Measurements from ENCODE around the gene PLPP6. TPM values are rescaled to one million over a fixed set of nuclear protein-coding genes. Genes with fewer than 3 reads are reported as not detected.

Gene PLPP6
- total RNA-seq, 1 experiment from 2014 or later: 6.3 TPM

DNA sequence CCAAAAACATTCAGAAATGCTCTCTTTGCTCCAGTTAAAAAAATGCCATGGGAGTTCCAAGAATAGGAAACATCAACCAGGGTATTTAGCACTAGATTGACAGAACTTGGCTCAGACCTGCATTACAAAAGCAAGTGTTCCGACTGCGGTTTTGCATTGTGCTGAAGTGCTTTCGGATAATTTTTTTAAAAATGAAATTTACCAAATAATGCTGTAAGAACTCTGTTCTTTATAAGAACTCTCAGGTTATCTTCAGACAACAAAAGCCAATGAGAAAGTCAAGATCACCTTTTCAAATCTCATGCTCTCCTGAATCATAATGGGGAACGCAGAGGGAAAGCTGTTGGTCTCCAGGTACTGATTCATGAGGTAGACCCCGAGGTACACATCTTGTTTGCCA is 483 bp upstream of the PLPP6 start:
- ChIA-PET POLR2A (interaction anchor here (0.6 to 5.9 kb wide), 13 partner anchors 9 to 1134 kb away, joined by 3 to 42 read pairs (median 4); partner anchors contain the start of genes AK3 and CDC37L1), CTCF (interaction anchor here (0.6 to 2.8 kb wide), 10 partner anchors 9 to 740 kb away, joined by 3 to 11 read pairs (median 4); no protein-coding TSS in a partner anchor)
- BruUV-seq (replicated peaks): no TSS peak
- DNase-seq (ENCODE audit: unreplicated experiment): no peak
- Mint-ChIP-seq H3K27me3 (ENCODE audit: insufficient read depth, unreplicated experiment) (no peaks in the 10 kb centered on the region), H3K4me3 (ENCODE audit: unreplicated experiment) (peak overlapping the region; percentile 72), H3K27ac (ENCODE audit: low read depth, unreplicated experiment) (peak overlapping the region; percentile 65), H3K4me1 (ENCODE audit: insufficient read depth, unreplicated experiment) (peaks cover 40% of the 10 kb centered on the region), H3K9me3 (ENCODE audit: unreplicated experiment) (no peaks in the 10 kb centered on the region), H3K36me3 (ENCODE audit: insufficient read depth, unreplicated experiment) (no peaks in the 10 kb centered on the region)
- intact Hi-C loops (cut with micrococcal nuclease): loop anchor here (1.0 to 10.0 kb wide), 4 partner anchors 17 to 327 kb away; partner anchors contain the start of gene CDC37L1
- TF ChIP-seq, protein P1, sequence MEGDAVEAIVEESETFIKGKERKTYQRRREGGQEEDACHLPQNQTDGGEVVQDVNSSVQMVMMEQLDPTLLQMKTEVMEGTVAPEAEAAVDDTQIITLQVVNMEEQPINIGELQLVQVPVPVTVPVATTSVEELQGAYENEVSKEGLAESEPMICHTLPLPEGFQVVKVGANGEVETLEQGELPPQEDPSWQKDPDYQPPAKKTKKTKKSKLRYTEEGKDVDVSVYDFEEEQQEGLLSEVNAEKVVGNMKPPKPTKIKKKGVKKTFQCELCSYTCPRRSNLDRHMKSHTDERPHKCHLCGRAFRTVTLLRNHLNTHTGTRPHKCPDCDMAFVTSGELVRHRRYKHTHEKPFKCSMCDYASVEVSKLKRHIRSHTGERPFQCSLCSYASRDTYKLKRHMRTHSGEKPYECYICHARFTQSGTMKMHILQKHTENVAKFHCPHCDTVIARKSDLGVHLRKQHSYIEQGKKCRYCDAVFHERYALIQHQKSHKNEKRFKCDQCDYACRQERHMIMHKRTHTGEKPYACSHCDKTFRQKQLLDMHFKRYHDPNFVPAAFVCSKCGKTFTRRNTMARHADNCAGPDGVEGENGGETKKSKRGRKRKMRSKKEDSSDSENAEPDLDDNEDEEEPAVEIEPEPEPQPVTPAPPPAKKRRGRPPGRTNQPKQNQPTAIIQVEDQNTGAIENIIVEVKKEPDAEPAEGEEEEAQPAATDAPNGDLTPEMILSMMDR (IDR thresholded peaks at IDR 0.05; ENCODE audit: unreplicated experiment): no peak

DNA sequence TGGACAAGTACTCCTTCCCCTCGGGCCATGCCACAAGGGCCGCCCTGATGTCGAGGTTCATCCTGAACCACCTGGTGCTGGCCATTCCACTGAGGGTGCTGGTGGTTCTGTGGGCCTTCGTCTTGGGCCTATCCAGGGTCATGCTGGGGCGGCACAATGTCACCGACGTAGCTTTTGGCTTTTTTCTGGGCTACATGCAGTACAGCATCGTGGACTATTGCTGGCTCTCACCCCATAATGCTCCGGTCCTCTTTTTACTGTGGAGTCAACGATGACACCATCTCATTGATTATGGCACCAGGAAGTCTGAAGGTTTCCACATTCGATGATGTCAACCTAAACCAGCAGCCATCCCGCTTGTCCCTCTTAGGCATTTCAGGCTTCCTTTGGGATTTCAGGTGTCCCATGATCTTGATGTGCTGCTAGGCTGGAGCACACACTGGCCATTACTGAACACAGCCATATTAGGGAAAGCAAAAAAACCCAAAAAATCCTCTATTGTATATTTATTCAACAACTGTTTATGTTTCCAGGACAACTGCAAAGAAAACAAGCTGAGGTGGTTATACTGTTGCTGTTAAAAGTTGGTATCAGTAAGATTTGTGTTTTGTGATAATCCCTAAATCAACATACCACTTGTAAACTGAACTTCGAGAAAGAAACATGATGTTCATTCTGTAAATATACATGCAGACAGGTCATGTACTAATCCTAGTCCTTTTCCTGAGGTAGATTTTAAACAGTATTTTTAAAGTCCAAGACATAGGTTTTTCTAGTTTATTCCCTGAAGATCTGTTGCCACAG is 1.1 kb downstream of the PLPP6 start:
- ChIA-PET POLR2A (interaction anchor here (0.5 to 5.9 kb wide), 14 partner anchors 9 to 1593 kb away, joined by 3 to 42 read pairs (median 4); partner anchors contain the start of genes AK3, CD274 and CDC37L1), CTCF (interaction anchor here (0.6 to 2.8 kb wide), 11 partner anchors 11 to 1313 kb away, joined by 3 to 11 read pairs (median 3); partner anchors contain the start of genes JAK2 and RLN2)
- Mint-ChIP-seq H3K4me3 (ENCODE audit: unreplicated experiment) (peak overlapping the region; percentile 72), H3K9me3 (ENCODE audit: unreplicated experiment) (no peaks in the 10 kb centered on the region), H3K27me3 (ENCODE audit: insufficient read depth, unreplicated experiment) (no peaks in the 10 kb centered on the region), H3K4me1 (ENCODE audit: insufficient read depth, unreplicated experiment) (peaks cover 40% of the 10 kb centered on the region), H3K36me3 (ENCODE audit: insufficient read depth, unreplicated experiment) (no peaks in the 10 kb centered on the region), H3K27ac (ENCODE audit: low read depth, unreplicated experiment) (peak overlapping the region; percentile 65)
- intact Hi-C loops (cut with micrococcal nuclease): loop anchor here (1.0 to 10.0 kb wide), 4 partner anchors 16 to 326 kb away; partner anchors contain the start of gene CDC37L1
- TF ChIP-seq, protein P1 (IDR thresholded peaks at IDR 0.05; ENCODE audit: unreplicated experiment): no peak
- no TSS peak for BruUV-seq (replicated peaks)
- DNase-seq (ENCODE audit: unreplicated experiment): no peak

DNA sequence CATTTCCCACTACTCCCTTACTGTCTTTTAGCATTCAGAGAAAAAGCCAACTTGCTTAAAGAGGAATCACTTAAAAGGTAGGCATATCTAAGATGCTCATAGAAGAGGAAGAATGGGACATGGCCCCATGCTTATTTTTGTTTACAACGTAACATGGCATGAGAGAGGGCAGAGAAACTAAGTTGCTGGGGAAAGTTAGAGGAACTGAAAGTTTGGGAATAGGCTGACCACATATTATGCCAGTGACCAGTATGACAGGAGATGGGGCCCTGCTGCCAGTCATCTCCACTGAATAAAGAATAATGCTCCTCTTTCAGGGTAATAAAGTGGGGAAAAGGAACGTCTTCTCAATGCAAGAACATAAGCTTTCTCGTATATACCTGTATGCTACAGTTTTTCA is 1.9 kb downstream of the PLPP6 start:
- intact Hi-C loops (cut with micrococcal nuclease): loop anchor here (2.0 to 10.0 kb wide), 3 partner anchors 15 to 325 kb away; partner anchors contain the start of gene CDC37L1
- CTCF ChIA-PET: interaction anchor here (0.6 to 2.8 kb wide), 8 partner anchors 11 to 282 kb away, joined by 3 to 15 read pairs (median 6); no protein-coding TSS in a partner anchor

More for the DNA sequence above, 1.9 kb downstream of the PLPP6 start:
- Mint-ChIP-seq H3K4me3 (ENCODE audit: unreplicated experiment) (peak overlapping the region; percentile 72), H3K4me1 (ENCODE audit: insufficient read depth, unreplicated experiment) (peaks cover 40% of the 10 kb centered on the region), H3K27me3 (ENCODE audit: insufficient read depth, unreplicated experiment) (no peaks in the 10 kb centered on the region), H3K9me3 (ENCODE audit: unreplicated experiment) (no peaks in the 10 kb centered on the region), H3K36me3 (ENCODE audit: insufficient read depth, unreplicated experiment) (no peaks in the 10 kb centered on the region), H3K27ac (ENCODE audit: low read depth, unreplicated experiment) (peak overlapping the region; percentile 70)
- no TSS peak for BruUV-seq (replicated peaks)
- POLR2A ChIA-PET: interaction anchor here (0.8 to 5.9 kb wide), 7 partner anchors 11 to 78 kb away, joined by 4 to 42 read pairs (median 13); partner anchors contain the start of genes AK3 and CDC37L1
- TF ChIP-seq, protein P1 (IDR thresholded peaks at IDR 0.05; ENCODE audit: unreplicated experiment): no peak
- DNase-seq (ENCODE audit: unreplicated experiment): no peak
